Measurements from ENCODE around the gene CTNNA1. TPM values are rescaled to one million over a fixed set of nuclear protein-coding genes. Genes with fewer than 3 reads are reported as not detected.

CTNNA1 gene
- total and polyA plus RNA-seq, 8 donors = 53.9 to 193 (median 108) TPM

GRCh38 chr5:138790684-138791083 is 37.5 kb downstream of the CTNNA1 start:
- no peak for FAIRE-seq
- Histone ChIP-seq H3K27me3 (no peaks in the 10 kb centered on the region), H3K36me3 (no peaks in the 10 kb centered on the region), H3K9me3 (no peaks in the 10 kb centered on the region), H3K4me1 (peaks cover 0 to 9% (median 0%) of the 10 kb centered on the region in 3 donors), H3K27ac (no peak overlapping the region), H3K4me3 (no peak overlapping the region)
- no peak for DNase-seq
- 29 to 30% methylated on average over 1 of the region's 1 CpG for WGBS, 2 donors
- intact Hi-C loops (cut with DNase I) = no loop called here
- peak in 2 of 4 donors; percentile 47 to 48 for ATAC-seq
- TF ChIP-seq, protein P1, sequence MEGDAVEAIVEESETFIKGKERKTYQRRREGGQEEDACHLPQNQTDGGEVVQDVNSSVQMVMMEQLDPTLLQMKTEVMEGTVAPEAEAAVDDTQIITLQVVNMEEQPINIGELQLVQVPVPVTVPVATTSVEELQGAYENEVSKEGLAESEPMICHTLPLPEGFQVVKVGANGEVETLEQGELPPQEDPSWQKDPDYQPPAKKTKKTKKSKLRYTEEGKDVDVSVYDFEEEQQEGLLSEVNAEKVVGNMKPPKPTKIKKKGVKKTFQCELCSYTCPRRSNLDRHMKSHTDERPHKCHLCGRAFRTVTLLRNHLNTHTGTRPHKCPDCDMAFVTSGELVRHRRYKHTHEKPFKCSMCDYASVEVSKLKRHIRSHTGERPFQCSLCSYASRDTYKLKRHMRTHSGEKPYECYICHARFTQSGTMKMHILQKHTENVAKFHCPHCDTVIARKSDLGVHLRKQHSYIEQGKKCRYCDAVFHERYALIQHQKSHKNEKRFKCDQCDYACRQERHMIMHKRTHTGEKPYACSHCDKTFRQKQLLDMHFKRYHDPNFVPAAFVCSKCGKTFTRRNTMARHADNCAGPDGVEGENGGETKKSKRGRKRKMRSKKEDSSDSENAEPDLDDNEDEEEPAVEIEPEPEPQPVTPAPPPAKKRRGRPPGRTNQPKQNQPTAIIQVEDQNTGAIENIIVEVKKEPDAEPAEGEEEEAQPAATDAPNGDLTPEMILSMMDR (IDR thresholded peaks at IDR 0.05) = no peak

DNA sequence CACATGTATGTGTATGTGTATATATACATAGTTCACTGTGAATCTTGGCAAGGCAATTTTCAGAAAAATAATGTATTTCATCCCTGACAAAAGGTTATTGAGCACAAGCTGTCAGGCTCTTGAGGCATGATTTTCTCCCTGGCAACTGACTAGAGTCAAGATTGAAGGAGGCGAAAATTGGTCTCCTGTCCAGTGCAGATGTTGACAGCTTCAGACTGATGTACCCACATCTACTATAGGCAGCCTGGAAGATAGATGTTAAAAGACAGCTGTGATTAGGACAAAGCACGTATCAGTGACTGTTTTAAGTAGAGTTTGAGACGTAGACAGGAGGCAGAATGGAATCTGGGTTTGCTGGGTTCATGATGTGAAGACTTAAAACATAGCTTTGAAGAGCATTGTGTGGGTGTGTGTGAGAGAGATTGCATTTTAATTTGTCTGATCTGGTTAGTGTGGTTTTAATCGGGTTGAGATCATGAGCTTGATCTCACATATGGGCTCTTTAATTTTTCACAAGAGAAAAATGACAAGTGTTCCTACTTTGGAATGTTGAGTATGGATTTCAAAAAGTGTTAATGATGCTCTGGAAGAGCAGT is 39.1 kb downstream of the CTNNA1 start:
- H3K27me3 ChIP-seq = no peaks in the 10 kb centered on the region
- no peak for ATAC-seq
- WGBS, 2 donors = 71 to 75% methylated on average over 4 of the region's 4 CpGs
- H3K27ac ChIP-seq = no peak overlapping the region
- intact Hi-C loops (cut with DNase I) = no loop called here
- no peak overlapping the region for H3K4me3 ChIP-seq
- no peaks in the 10 kb centered on the region for H3K36me3 ChIP-seq
- no peak for FAIRE-seq
- TF ChIP-seq, protein P1 (IDR thresholded peaks at IDR 0.05) = no peak
- peaks cover 0 to 9% (median 0%) of the 10 kb centered on the region in 3 donors for H3K4me1 ChIP-seq
- H3K9me3 ChIP-seq = no peaks in the 10 kb centered on the region
- DNase-seq = no peak

- no peak overlapping the region for H3K27ac ChIP-seq
- no peaks in the 10 kb centered on the region for H3K36me3 ChIP-seq
- ATAC-seq (no peak), DNase-seq (no peak), FAIRE-seq (no peak)
- H3K4me3 ChIP-seq = no peak overlapping the region
- TF ChIP-seq, protein P1 (IDR thresholded peaks at IDR 0.05) = no peak
- H3K4me1 ChIP-seq = peaks cover 0 to 9% (median 0%) of the 10 kb centered on the region in 3 donors
- intact Hi-C loops (cut with DNase I) = no loop called here
- no peaks in the 10 kb centered on the region for H3K27me3 ChIP-seq
- no peaks in the 10 kb centered on the region for H3K9me3 ChIP-seq
Observed at GRCh38 chr5:138793575-138793974, 40.4 kb downstream of the CTNNA1 start.

DNA sequence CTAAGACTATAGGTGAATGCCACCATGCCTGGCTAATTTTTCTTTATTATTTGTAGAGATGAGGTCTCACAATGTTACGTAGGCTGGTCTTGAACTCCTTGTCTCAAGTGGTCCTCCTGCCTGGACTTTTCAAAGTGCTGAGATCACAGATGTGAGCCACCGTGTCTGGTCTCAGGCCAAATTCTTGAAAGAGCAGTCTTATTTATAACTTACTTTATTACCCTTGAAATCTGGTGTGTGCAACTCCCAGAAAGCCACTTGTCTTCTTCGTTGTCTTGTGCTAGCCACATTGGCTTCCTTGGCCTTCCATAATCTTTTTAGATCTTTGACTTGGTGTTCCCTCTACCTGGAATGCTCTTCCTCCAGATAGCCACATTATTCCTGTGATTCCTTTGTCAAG is 50.1 kb downstream of the CTNNA1 start:
- H3K36me3 ChIP-seq = no peaks in the 10 kb centered on the region
- no peaks in the 10 kb centered on the region for H3K27me3 ChIP-seq
- TF ChIP-seq, protein P1 (IDR thresholded peaks at IDR 0.05) = no peak
- H3K9me3 ChIP-seq = no peaks in the 10 kb centered on the region
- no peak overlapping the region for H3K27ac ChIP-seq
- intact Hi-C loops (cut with DNase I) = no loop called here
- WGBS, 2 donors = 96 to 98% methylated on average over 3 of the region's 3 CpGs
- H3K4me1 ChIP-seq = no peaks in the 10 kb centered on the region
- H3K4me3 ChIP-seq = no peak overlapping the region
- ATAC-seq (no peak), DNase-seq (no peak), FAIRE-seq (no peak)

GRCh38 chr5:138803935-138804334 is 50.7 kb downstream of the CTNNA1 start:
- FAIRE-seq = no peak

More at GRCh38 chr5:138803935-138804334, 50.7 kb downstream of the CTNNA1 start:
- no peaks in the 10 kb centered on the region for H3K4me1 ChIP-seq
- WGBS, 2 donors = 89 to 90% methylated on average over 1 of the region's 1 CpG
- no peaks in the 10 kb centered on the region for H3K9me3 ChIP-seq
- TF ChIP-seq, protein P1 (IDR thresholded peaks at IDR 0.05) = no peak
- H3K4me3 ChIP-seq = no peak overlapping the region
- H3K27me3 ChIP-seq = no peaks in the 10 kb centered on the region
- intact Hi-C loops (cut with DNase I) = no loop called here
- no peaks in the 10 kb centered on the region for H3K36me3 ChIP-seq
- DNase-seq = no peak
- no peak for ATAC-seq
- H3K27ac ChIP-seq = no peak overlapping the region

All from pancreas (tissue), 10 donors.